ENCODE data around the gene SSR1.

SSR1 gene

GRCh38 chr6:7247179-7247456 is 65.9 kb downstream of the SSR1 start:
- no peak overlapping the region for H3K4me3 ChIP-seq (ENCODE audit: low read length, poor library complexity, severe bottlenecking)
- no peaks in the 10 kb centered on the region for H3K27me3 ChIP-seq (ENCODE audit: insufficient read depth, low read length, poor library complexity, severe bottlenecking)
- TF ChIP-seq EZH2phosphoT487 (IDR thresholded peaks at IDR 0.05; ENCODE audit: borderline replicate concordance) (no peak), CTCF (conservative IDR thresholded peaks at IDR 0.05; ENCODE audit: low read length) (no peak)
- no peaks in the 10 kb centered on the region for H3K9me2 ChIP-seq (replicated peaks; ENCODE audit: low read depth, low read length)
- no peaks in the 10 kb centered on the region for H3K9me3 ChIP-seq (ENCODE audit: insufficient read depth, low read depth, low read length)
- H3K4me1 ChIP-seq (ENCODE audit: insufficient read depth, low read length, poor library complexity, severe bottlenecking), result peaks cover 13% of the 10 kb centered on the region
- H3K36me3 ChIP-seq (ENCODE audit: insufficient read depth, low read length), result peaks cover 60% of the 10 kb centered on the region; the same call in 1 of the 2 replicates
- peaks cover 3% of the 10 kb centered on the region for H4K20me1 ChIP-seq (ENCODE audit: insufficient read depth, low read length, poor library complexity, severe bottlenecking)
- no peak overlapping the region for H3K4me2 ChIP-seq (ENCODE audit: low read depth, low read length, poor library complexity, severe bottlenecking)
- H3K9ac ChIP-seq (ENCODE audit: low read depth, low read length, poor library complexity, severe bottlenecking), result no peak overlapping the region
- 0 out of 2 replicates have a peak, but pooled peaks cover 4% of the 10 kb centered on the region for H3F3A ChIP-seq (ENCODE audit: low read depth)
- no peaks in the 10 kb centered on the region for H3K79me2 ChIP-seq (ENCODE audit: insufficient read depth, low read length)
- no peak overlapping the region for H2AFZ ChIP-seq (ENCODE audit: low read length)

- no peaks in the 10 kb centered on the region for H3K9me2 ChIP-seq (replicated peaks; ENCODE audit: low read depth, low read length)
- H3K79me2 ChIP-seq (ENCODE audit: insufficient read depth, low read length), result no peaks in the 10 kb centered on the region
- H3K36me3 ChIP-seq (ENCODE audit: insufficient read depth, low read length), result peaks cover 65% of the 10 kb centered on the region; the same call in 1 of the 2 replicates
- no peak overlapping the region for H2AFZ ChIP-seq (ENCODE audit: low read length)
- no peaks in the 10 kb centered on the region for H3K27me3 ChIP-seq (ENCODE audit: insufficient read depth, low read length, poor library complexity, severe bottlenecking)
- H3F3A ChIP-seq (ENCODE audit: low read depth), result 0 out of 2 replicates have a peak, but pooled peaks cover 4% of the 10 kb centered on the region
- TF ChIP-seq CTCF (conservative IDR thresholded peaks at IDR 0.05; ENCODE audit: low read length), result no peak
- TF ChIP-seq EZH2phosphoT487 (IDR thresholded peaks at IDR 0.05; ENCODE audit: borderline replicate concordance), result no peak
- no peak overlapping the region for H3K4me2 ChIP-seq (ENCODE audit: low read depth, low read length, poor library complexity, severe bottlenecking)
- peaks cover 3% of the 10 kb centered on the region for H4K20me1 ChIP-seq (ENCODE audit: insufficient read depth, low read length, poor library complexity, severe bottlenecking)
- peaks cover 15% of the 10 kb centered on the region for H3K4me1 ChIP-seq (ENCODE audit: insufficient read depth, low read length, poor library complexity, severe bottlenecking)
- H3K4me3 ChIP-seq (ENCODE audit: low read length, poor library complexity, severe bottlenecking), result no peak overlapping the region
- no peaks in the 10 kb centered on the region for H3K9me3 ChIP-seq (ENCODE audit: insufficient read depth, low read depth, low read length)
- no peak overlapping the region for H3K9ac ChIP-seq (ENCODE audit: low read depth, low read length, poor library complexity, severe bottlenecking)
These were observed 66.4 kb downstream of the SSR1 start for GRCh38 chr6:7246401-7247178.

GRCh38 chr6:7245668-7246393 is 67.2 kb downstream of the SSR1 start:
- H3K9me2 ChIP-seq (replicated peaks; ENCODE audit: low read depth, low read length), result no peaks in the 10 kb centered on the region

More at GRCh38 chr6:7245668-7246393, 67.2 kb downstream of the SSR1 start:
- H3K4me2 ChIP-seq (ENCODE audit: low read depth, low read length, poor library complexity, severe bottlenecking), result no peak overlapping the region
- H3K36me3 ChIP-seq (ENCODE audit: insufficient read depth, low read length), result peaks cover 69% of the 10 kb centered on the region; the same call in 1 of the 2 replicates
- H2AFZ ChIP-seq (ENCODE audit: low read length), result no peak overlapping the region
- no peak overlapping the region for H3K4me3 ChIP-seq (ENCODE audit: low read length, poor library complexity, severe bottlenecking)
- H3K79me2 ChIP-seq (ENCODE audit: insufficient read depth, low read length), result no peaks in the 10 kb centered on the region
- 0 out of 2 replicates have a peak, but pooled peaks cover 4% of the 10 kb centered on the region for H3F3A ChIP-seq (ENCODE audit: low read depth)
- no peaks in the 10 kb centered on the region for H3K9me3 ChIP-seq (ENCODE audit: insufficient read depth, low read depth, low read length)
- H4K20me1 ChIP-seq (ENCODE audit: insufficient read depth, low read length, poor library complexity, severe bottlenecking), result peaks cover 3% of the 10 kb centered on the region
- TF ChIP-seq CTCF (conservative IDR thresholded peaks at IDR 0.05; ENCODE audit: low read length) (no peak), EZH2phosphoT487 (IDR thresholded peaks at IDR 0.05; ENCODE audit: borderline replicate concordance) (no peak)
- no peaks in the 10 kb centered on the region for H3K27me3 ChIP-seq (ENCODE audit: insufficient read depth, low read length, poor library complexity, severe bottlenecking)
- H3K4me1 ChIP-seq (ENCODE audit: insufficient read depth, low read length, poor library complexity, severe bottlenecking), result peaks cover 15% of the 10 kb centered on the region
- H3K9ac ChIP-seq (ENCODE audit: low read depth, low read length, poor library complexity, severe bottlenecking), result no peak overlapping the region

Measured in Loucy (cell line).